Thyroid gland (tissue), 4 donors: ENCODE data around the gene RPH3AL.

ENCODE experiments used
- POLR2A ChIP-seq, 2 donors: fragments of 450-650 bp; IDR thresholded peaks; one replicate each; pipeline ENCODE4 v1.6.1; 2017; ENCODE audit warnings: antibody characterized with exemption in 2 of 2, mild to moderate bottlenecking in 2 of 2, moderate library complexity in 1 of 2
- TF ChIP-seq, protein P1 (sequence below), 6 experiments: fragments of 200-600 bp in 3 of 6; fragments of 450-650 bp in 3 of 6; sonication (generic) in 3 of 6; IDR thresholded peaks; one replicate each; pipeline ENCODE4 v1.5.1; 2016 to 2019; ENCODE audit warnings: antibody characterized with exemption in 6 of 6, mild to moderate bottlenecking in 2 of 6, inconsistent platforms in 1 of 6, moderate library complexity in 1 of 6

DNA sequence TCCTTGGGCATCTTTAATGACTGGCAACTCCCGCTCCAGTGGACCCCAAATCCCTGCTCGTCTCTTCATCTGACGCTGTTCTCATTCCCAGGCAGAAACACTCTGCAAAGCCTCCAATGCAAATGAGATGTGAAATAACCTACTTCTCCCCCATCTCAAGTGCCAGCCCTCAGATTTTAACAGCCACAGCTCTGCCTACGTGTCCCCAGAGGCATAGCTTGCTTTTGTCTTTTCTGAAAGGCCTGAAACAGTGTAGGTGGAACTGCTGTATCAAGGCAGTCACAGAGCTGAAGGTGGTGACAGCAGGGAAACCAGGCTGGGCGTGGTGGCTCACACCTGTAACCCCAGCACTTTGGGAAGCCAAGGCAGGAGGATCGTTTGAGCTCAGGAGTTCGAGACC is 14.7 kb downstream of the RPH3AL start:
- TF ChIP-seq, protein P1, sequence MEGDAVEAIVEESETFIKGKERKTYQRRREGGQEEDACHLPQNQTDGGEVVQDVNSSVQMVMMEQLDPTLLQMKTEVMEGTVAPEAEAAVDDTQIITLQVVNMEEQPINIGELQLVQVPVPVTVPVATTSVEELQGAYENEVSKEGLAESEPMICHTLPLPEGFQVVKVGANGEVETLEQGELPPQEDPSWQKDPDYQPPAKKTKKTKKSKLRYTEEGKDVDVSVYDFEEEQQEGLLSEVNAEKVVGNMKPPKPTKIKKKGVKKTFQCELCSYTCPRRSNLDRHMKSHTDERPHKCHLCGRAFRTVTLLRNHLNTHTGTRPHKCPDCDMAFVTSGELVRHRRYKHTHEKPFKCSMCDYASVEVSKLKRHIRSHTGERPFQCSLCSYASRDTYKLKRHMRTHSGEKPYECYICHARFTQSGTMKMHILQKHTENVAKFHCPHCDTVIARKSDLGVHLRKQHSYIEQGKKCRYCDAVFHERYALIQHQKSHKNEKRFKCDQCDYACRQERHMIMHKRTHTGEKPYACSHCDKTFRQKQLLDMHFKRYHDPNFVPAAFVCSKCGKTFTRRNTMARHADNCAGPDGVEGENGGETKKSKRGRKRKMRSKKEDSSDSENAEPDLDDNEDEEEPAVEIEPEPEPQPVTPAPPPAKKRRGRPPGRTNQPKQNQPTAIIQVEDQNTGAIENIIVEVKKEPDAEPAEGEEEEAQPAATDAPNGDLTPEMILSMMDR (IDR thresholded peaks at IDR 0.05) = no peak
- TF ChIP-seq POLR2A (IDR thresholded peaks at IDR 0.05) = no peak
